ENCODE data around the gene DEFB114.
"Not testable (repeated sequence)": the region's sequence is repeated elsewhere in the genome, so short reads cannot be mapped to it uniquely, and the experiment has no call there.

The DEFB114 gene

DNA sequence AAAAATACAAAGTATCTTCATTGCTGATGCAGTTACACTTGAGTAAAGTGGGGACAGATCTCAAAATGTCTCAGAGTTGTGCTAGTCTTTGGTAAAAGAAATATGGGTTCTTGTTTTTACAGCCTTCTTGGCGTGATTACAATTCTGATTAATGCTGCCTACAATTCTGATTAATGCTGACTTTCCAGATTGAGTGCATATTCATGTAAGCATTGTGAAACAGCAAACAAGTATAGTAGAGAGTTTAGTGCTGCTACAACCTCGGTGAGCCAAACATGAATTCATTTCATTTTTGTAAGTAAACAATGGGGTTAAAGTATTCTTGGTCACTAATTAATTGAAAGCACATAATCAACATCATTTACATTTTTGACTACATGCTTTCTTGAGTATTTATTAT is 5.6 kb upstream of the DEFB114 start, which contains the start of gene DEFB113:
DEFB113 (minus strand) TSS at position 21 of the 400 bp plus-strand sequence; CDS start at position 21, 0 bp downstream.
- Histone ChIP-seq H3K27me3 (ENCODE audit: control insufficient read depth, insufficient read depth, low read length) (no peaks in the 10 kb centered on the region), H3K36me3 (ENCODE audit: control insufficient read depth, insufficient read depth, low read length) (no peaks in the 10 kb centered on the region), H3K9ac (ENCODE audit: low read length) (no peak within 1 kb of the TSS), H3K27ac (ENCODE audit: low read depth, low read length) (no peak within 1 kb of the TSS), H3K4me3 (ENCODE audit: low read depth, low read length) (no peak within 1 kb of the TSS), H3K9me3 (ENCODE audit: control insufficient read depth, insufficient read depth, low read depth, low read length) (no peaks in the 10 kb centered on the region), H3K4me1 (ENCODE audit: control insufficient read depth, insufficient read depth, low read length) (peaks cover 15% of the 10 kb centered on the region)

DNA sequence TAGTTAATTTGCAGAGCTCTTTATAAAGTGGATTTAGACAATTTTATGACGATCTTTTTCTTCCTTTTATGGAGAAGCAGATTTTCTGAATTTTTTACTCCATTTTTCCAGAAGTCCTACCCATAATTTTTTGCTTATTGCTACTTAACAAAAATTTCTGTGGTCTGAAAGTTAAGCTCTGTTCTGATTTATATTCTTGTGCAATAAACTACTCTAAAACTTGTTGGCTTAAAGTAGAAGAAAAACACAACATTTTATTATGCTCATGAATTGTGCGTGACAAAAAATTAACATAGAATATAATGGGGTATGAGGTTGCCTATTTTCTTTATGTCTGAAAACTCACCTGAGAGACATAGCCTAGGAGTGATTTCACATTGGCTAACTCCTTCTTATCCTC is 2.9 kb upstream of the DEFB114 start:
- H3K4me3 ChIP-seq (ENCODE audit: low read depth, low read length) = no peak overlapping the region
- H3K27ac ChIP-seq (ENCODE audit: low read depth, low read length) = peak overlapping the region; percentile 85

DNA sequence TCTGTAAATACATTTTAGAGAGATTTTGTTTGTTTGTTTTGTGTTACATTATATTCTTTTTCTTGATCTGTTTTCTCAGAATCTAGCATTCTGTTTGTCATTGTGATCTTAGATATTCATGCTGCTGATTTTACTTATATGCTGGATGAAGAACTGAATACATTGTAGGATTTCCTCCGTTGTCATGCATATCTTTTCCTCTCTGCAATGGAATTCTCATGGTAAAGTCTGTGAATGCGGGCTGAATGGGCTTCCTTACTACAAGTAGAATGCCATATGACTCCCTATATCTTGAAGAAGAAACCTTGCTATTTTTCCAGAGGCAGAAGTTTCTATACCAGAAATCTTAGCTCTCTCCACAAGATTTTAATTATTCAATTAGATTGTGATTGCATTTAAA is 2.4 kb upstream of the DEFB114 start:
- Histone ChIP-seq H3K27me3 (ENCODE audit: control insufficient read depth, insufficient read depth, low read length) (no peaks in the 10 kb centered on the region), H3K9me3 (ENCODE audit: control insufficient read depth, insufficient read depth, low read depth, low read length) (no peaks in the 10 kb centered on the region), H3K27ac (ENCODE audit: low read depth, low read length) (peak overlapping the region; percentile 85), H3K4me1 (ENCODE audit: control insufficient read depth, insufficient read depth, low read length) (peaks cover 15% of the 10 kb centered on the region), H3K36me3 (ENCODE audit: control insufficient read depth, insufficient read depth, low read length) (no peaks in the 10 kb centered on the region), H3K4me3 (ENCODE audit: low read depth, low read length) (no peak overlapping the region), H3K9ac (ENCODE audit: low read length) (no peak overlapping the region)

More for the DNA sequence above, 2.9 kb upstream of the DEFB114 start:
- H3K27me3 ChIP-seq (ENCODE audit: control insufficient read depth, insufficient read depth, low read length) = no peaks in the 10 kb centered on the region
- H3K9ac ChIP-seq (ENCODE audit: low read length) = no peak overlapping the region
- H3K9me3 ChIP-seq (ENCODE audit: control insufficient read depth, insufficient read depth, low read depth, low read length) = no peaks in the 10 kb centered on the region
- peaks cover 15% of the 10 kb centered on the region for H3K4me1 ChIP-seq (ENCODE audit: control insufficient read depth, insufficient read depth, low read length)
- H3K36me3 ChIP-seq (ENCODE audit: control insufficient read depth, insufficient read depth, low read length) = no peaks in the 10 kb centered on the region

DNA sequence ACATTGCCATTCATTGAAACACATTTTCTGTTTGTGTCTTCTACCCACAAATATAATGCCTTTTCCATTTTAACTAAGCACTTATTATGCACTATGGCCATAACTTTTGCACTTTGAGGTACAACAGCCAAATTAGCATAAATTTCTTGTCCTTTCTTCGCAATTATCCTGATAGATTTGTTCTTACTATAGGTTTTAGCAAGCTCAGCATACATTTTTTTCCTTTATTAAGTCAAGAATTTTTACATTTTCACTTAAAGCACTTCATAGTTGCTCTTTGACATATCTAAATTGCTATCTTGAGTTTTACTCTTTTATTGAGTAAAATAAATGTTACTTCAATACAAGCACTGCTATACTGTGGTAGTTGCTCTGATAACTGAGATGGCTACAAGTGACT is 5.8 kb downstream of the DEFB114 start:
- Histone ChIP-seq H3K27ac (ENCODE audit: low read depth, low read length) (no peak overlapping the region), H3K27me3 (ENCODE audit: control insufficient read depth, insufficient read depth, low read length) (no peaks in the 10 kb centered on the region), H3K4me3 (ENCODE audit: low read depth, low read length) (no peak overlapping the region), H3K36me3 (ENCODE audit: control insufficient read depth, insufficient read depth, low read length) (no peaks in the 10 kb centered on the region), H3K9me3 (ENCODE audit: control insufficient read depth, insufficient read depth, low read depth, low read length) (peaks cover 8% of the 10 kb centered on the region), H3K9ac (ENCODE audit: low read length) (no peak overlapping the region), H3K4me1 (ENCODE audit: control insufficient read depth, insufficient read depth, low read length) (no peaks in the 10 kb centered on the region)

DNA sequence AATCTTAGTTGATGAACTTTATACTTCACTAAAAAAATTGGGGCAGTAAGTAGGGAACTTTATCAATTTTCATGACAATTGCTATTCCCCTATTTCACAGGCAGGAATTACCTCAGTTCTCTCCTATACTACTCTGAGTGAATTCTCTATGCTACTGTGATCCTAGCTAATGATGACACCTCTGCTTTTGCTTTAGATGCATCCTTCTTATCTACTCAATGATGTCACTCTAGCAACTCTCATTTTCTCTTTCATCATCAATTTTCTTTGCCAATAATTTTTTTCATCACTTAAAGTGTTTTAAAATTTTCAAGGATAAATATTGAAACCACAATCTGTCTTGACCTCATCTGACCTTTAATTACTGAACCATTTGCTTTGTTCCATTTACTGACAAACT is 8.1 kb downstream of the DEFB114 start:
- H3K9me3 ChIP-seq (ENCODE audit: control insufficient read depth, insufficient read depth, low read depth, low read length) = peaks cover 8% of the 10 kb centered on the region
- no peak overlapping the region for H3K9ac ChIP-seq (ENCODE audit: low read length)
- no peaks in the 10 kb centered on the region for H3K36me3 ChIP-seq (ENCODE audit: control insufficient read depth, insufficient read depth, low read length)
- H3K4me1 ChIP-seq (ENCODE audit: control insufficient read depth, insufficient read depth, low read length) = no peaks in the 10 kb centered on the region
- no peak overlapping the region for H3K27ac ChIP-seq (ENCODE audit: low read depth, low read length)
- H3K4me3 ChIP-seq (ENCODE audit: low read depth, low read length) = no peak overlapping the region
- no peaks in the 10 kb centered on the region for H3K27me3 ChIP-seq (ENCODE audit: control insufficient read depth, insufficient read depth, low read length)

DNA sequence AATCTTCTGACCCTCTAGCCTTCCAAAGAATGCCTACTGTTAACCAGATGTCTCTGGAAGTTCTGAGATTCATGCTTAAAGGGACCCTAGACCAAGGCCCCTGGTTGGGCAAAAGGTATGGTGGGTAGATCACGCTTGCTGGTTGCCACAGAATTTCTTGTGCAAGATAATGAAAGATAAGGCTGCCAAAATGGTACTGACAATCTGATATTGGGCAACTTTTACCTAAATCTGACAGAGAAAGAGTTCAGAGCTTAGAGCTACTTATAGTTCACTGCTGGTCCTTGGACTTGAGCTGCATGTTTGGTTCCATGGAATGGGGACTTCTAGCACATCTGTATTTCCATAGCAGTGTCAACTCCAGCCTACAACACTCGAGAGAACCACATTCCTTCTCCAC is 12.0 kb downstream of the DEFB114 start:
- Histone ChIP-seq H3K36me3 (ENCODE audit: control insufficient read depth, insufficient read depth, low read length) (no peaks in the 10 kb centered on the region), H3K4me3 (ENCODE audit: low read depth, low read length) (no peak overlapping the region), H3K9me3 (ENCODE audit: control insufficient read depth, insufficient read depth, low read depth, low read length) (no peaks in the 10 kb centered on the region), H3K4me1 (ENCODE audit: control insufficient read depth, insufficient read depth, low read length) (no peaks in the 10 kb centered on the region), H3K27me3 (ENCODE audit: control insufficient read depth, insufficient read depth, low read length) (no peaks in the 10 kb centered on the region), H3K27ac (ENCODE audit: low read depth, low read length) (no peak overlapping the region), H3K9ac (ENCODE audit: low read length) (no peak overlapping the region)

DNA sequence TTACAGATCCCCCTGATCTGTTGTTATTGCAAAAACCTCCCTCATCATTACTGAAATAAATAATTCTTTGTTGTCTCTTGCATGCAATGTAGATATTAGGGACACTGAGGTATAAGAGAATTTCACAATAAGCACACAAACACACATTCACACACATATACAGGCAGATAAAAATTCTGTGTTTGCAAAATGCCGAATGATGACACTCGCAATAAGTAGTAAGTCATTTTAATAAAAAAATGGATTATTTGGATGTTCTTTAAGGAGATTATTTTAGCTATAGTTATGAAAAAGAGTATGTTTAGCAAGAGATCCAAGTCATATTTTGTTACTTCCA is 13.6 kb downstream of the DEFB114 start:
- H3K9ac ChIP-seq (ENCODE audit: low read length) = no peak overlapping the region
- H3K27ac ChIP-seq (ENCODE audit: low read depth, low read length) = no peak overlapping the region
- no peaks in the 10 kb centered on the region for H3K9me3 ChIP-seq (ENCODE audit: control insufficient read depth, insufficient read depth, low read depth, low read length)
- H3K36me3 ChIP-seq (ENCODE audit: control insufficient read depth, insufficient read depth, low read length) = no peaks in the 10 kb centered on the region
- H3K27me3 ChIP-seq (ENCODE audit: control insufficient read depth, insufficient read depth, low read length) = no peaks in the 10 kb centered on the region
- no peak overlapping the region for H3K4me3 ChIP-seq (ENCODE audit: low read depth, low read length)
- no peaks in the 10 kb centered on the region for H3K4me1 ChIP-seq (ENCODE audit: control insufficient read depth, insufficient read depth, low read length)

DNA sequence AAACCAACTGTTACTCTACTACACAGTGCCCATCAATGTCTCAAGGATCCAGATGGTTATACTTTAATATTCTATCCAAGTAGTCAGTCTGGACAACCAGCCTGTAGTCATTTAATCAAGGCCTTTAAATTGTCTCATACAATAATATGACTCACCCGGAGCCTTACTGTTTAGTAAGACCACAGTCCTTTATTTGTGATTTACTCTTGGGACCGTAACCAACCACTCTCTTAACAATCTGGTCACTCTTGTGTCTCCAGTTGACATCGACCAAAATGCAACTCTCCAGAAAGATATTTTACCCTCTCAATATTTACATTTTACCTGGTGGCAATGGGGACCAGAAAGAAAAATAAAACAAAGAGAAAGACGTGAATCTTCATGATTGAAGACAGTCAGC is 14.9 kb downstream of the DEFB114 start:
- H3K27ac ChIP-seq (ENCODE audit: low read depth, low read length) = no peak overlapping the region
- no peaks in the 10 kb centered on the region for H3K36me3 ChIP-seq (ENCODE audit: control insufficient read depth, insufficient read depth, low read length)
- H3K4me1 ChIP-seq (ENCODE audit: control insufficient read depth, insufficient read depth, low read length) = no peaks in the 10 kb centered on the region
- no peak overlapping the region for H3K4me3 ChIP-seq (ENCODE audit: low read depth, low read length)
- H3K9me3 ChIP-seq (ENCODE audit: control insufficient read depth, insufficient read depth, low read depth, low read length) = peaks cover 3% of the 10 kb centered on the region
- H3K27me3 ChIP-seq (ENCODE audit: control insufficient read depth, insufficient read depth, low read length) = no peaks in the 10 kb centered on the region
- H3K9ac ChIP-seq (ENCODE audit: low read length) = no peak overlapping the region

DNA sequence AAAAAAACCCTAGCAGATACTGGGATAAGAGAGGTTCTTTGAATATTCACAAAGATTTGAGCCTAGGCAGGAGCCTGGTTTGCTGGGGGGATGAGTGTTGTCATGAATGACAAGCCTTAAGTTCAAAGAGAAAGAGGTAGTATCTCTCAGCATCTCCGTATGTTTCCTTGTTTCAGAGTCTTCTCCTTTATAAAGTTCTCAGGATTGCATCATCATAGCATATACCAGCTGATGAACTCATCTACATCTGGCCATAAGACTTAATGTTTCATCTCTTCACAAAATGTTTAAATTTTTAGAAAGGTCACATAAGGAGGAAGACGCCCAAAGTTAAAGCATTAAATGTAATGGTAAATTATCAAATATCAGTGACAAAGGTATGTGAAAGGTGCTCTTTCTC is 17.1 kb downstream of the DEFB114 start:
- H3K4me1 ChIP-seq (ENCODE audit: control insufficient read depth, insufficient read depth, low read length) = no peaks in the 10 kb centered on the region
- no peaks in the 10 kb centered on the region for H3K27me3 ChIP-seq (ENCODE audit: control insufficient read depth, insufficient read depth, low read length)
- H3K9ac ChIP-seq (ENCODE audit: low read length) = no peak overlapping the region
- no peak overlapping the region for H3K4me3 ChIP-seq (ENCODE audit: low read depth, low read length)
- H3K9me3 ChIP-seq (ENCODE audit: control insufficient read depth, insufficient read depth, low read depth, low read length) = peaks cover 5% of the 10 kb centered on the region
- no peak overlapping the region for H3K27ac ChIP-seq (ENCODE audit: low read depth, low read length)
- H3K36me3 ChIP-seq (ENCODE audit: control insufficient read depth, insufficient read depth, low read length) = no peaks in the 10 kb centered on the region

DNA sequence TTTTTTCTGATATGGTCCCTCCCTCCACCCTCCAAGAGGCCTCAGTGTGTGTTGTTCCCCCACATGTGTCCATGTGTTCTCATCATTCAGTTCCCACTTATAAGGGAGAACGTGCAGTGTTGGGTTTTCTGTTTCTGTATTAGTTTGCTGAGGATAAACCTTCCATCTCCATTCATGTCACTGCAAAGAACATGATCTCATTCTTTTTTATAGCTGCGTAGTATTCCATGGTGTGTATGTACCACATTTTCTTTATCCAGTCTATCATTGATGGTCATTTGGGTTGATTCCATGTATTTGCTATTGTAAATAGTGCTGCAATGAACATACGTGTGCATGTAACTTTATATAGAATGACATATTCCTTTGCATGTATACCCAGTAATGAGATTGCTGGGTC is 19.9 kb downstream of the DEFB114 start:
- not testable (repeated sequence) for H3K9me3 ChIP-seq (ENCODE audit: control insufficient read depth, insufficient read depth, low read depth, low read length); H3K27ac ChIP-seq (ENCODE audit: low read depth, low read length); H3K27me3 ChIP-seq (ENCODE audit: control insufficient read depth, insufficient read depth, low read length); H3K9ac ChIP-seq (ENCODE audit: low read length); H3K36me3 ChIP-seq (ENCODE audit: control insufficient read depth, insufficient read depth, low read length); H3K4me3 ChIP-seq (ENCODE audit: low read depth, low read length); H3K4me1 ChIP-seq (ENCODE audit: control insufficient read depth, insufficient read depth, low read length)

DNA sequence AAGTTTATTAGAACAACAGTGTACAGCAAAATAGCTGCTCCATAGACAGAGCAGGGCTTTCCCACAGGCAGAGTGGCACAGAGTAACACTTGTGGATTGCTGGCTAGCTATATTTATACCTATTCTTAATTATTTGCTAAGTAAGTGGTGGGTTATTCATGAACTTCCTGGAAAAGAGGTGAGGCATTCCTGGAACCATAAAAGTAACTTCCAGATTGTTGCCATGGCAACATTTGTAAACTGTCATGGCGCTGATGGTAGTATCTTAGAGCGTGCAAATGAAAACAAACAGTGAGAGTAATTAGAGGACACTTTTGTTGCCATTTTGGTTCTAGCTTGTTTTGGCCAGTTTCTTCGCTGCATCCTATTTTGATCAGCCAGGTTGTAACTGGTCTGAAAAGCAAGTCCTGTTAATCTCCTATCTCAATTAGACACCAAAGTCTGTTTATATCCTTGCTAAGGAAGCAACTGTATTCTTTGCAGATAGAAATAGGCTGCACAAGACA is 23.9 kb downstream of the DEFB114 start:
- Histone ChIP-seq H3K27me3 (ENCODE audit: control insufficient read depth, insufficient read depth, low read length) (no peaks in the 10 kb centered on the region), H3K4me1 (ENCODE audit: control insufficient read depth, insufficient read depth, low read length) (no peaks in the 10 kb centered on the region), H3K9me3 (ENCODE audit: control insufficient read depth, insufficient read depth, low read depth, low read length) (peaks cover 5% of the 10 kb centered on the region), H3K4me3 (ENCODE audit: low read depth, low read length) (no peak overlapping the region), H3K36me3 (ENCODE audit: control insufficient read depth, insufficient read depth, low read length) (no peaks in the 10 kb centered on the region), H3K9ac (ENCODE audit: low read length) (no peak overlapping the region), H3K27ac (ENCODE audit: low read depth, low read length) (no peak overlapping the region)

DNA sequence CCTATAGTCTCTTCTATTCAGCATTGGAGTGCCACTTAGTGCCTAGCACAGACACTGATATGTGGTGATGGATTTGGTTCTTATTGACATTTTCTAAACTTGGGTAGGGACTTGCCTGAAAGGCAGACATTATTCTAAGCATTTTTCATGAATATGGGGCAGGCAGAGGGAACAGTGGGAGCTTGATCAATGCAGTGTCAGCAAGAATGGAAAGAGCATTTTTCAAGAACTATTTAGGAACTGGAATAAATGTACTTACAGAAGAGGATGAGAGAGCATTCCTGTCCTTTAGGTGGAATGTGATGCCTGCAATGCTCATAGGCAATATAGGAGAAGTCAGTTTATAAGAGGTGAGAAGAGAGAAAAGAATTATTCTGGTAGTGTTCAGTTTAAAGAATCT is 26.2 kb downstream of the DEFB114 start:
- H3K27me3 ChIP-seq (ENCODE audit: control insufficient read depth, insufficient read depth, low read length) = no peaks in the 10 kb centered on the region
- H3K9me3 ChIP-seq (ENCODE audit: control insufficient read depth, insufficient read depth, low read depth, low read length) = no peaks in the 10 kb centered on the region
- no peak overlapping the region for H3K9ac ChIP-seq (ENCODE audit: low read length)
- no peak overlapping the region for H3K27ac ChIP-seq (ENCODE audit: low read depth, low read length)
- H3K4me3 ChIP-seq (ENCODE audit: low read depth, low read length) = no peak overlapping the region
- H3K4me1 ChIP-seq (ENCODE audit: control insufficient read depth, insufficient read depth, low read length) = no peaks in the 10 kb centered on the region
- no peaks in the 10 kb centered on the region for H3K36me3 ChIP-seq (ENCODE audit: control insufficient read depth, insufficient read depth, low read length)

Measured in HUES6 (cell line).